Measurements from ENCODE around the gene MRPS9.

The MRPS9 gene

DNA sequence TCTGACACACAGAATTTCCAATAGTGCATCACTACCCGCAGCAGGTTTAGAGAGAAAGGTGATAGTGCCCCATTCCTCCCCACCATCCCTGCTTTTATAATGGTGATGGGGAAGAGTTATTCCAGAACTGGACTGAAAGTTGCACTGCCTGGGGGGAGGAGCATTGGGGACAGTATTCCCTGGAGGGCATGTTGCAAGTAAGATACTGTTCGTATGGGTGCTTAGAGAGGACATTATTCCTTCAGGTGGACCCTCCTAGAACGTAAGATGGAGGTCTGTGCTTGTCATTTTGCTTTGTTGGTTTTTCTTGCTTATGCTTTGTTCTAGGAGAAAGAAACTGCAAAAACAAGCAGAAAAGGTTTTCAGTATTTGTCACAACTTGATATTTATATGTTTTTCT lies 23.7 kb downstream of the MRPS9 start:
- no peaks in the 10 kb centered on the region for H3K4me1 ChIP-seq (ENCODE audit: low read length)
- no peak overlapping the region for H3K27ac ChIP-seq (ENCODE audit: low read length)
- 0 out of 2 replicates have a peak, but pooled peaks cover 3% of the 10 kb centered on the region for H3K79me2 ChIP-seq (ENCODE audit: low read length)
- no peaks in the 10 kb centered on the region for H3K27me3 ChIP-seq (ENCODE audit: low read depth, low read length)
- H3K9ac ChIP-seq (ENCODE audit: low read length) = no peak overlapping the region
- no peak overlapping the region for H3K4me3 ChIP-seq (ENCODE audit: low read length)
- TF ChIP-seq, protein P1, sequence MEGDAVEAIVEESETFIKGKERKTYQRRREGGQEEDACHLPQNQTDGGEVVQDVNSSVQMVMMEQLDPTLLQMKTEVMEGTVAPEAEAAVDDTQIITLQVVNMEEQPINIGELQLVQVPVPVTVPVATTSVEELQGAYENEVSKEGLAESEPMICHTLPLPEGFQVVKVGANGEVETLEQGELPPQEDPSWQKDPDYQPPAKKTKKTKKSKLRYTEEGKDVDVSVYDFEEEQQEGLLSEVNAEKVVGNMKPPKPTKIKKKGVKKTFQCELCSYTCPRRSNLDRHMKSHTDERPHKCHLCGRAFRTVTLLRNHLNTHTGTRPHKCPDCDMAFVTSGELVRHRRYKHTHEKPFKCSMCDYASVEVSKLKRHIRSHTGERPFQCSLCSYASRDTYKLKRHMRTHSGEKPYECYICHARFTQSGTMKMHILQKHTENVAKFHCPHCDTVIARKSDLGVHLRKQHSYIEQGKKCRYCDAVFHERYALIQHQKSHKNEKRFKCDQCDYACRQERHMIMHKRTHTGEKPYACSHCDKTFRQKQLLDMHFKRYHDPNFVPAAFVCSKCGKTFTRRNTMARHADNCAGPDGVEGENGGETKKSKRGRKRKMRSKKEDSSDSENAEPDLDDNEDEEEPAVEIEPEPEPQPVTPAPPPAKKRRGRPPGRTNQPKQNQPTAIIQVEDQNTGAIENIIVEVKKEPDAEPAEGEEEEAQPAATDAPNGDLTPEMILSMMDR (IDR thresholded peaks at IDR 0.05; ENCODE audit: low read depth, low read length) = no peak
- no peak for TF ChIP-seq EZH2phosphoT487 (IDR thresholded peaks at IDR 0.05; ENCODE audit: low read depth)
- no peaks in the 10 kb centered on the region for H3K9me3 ChIP-seq (ENCODE audit: insufficient read depth, low read length)
- H2AFZ ChIP-seq (ENCODE audit: low read depth, low read length) = no peak overlapping the region
- no peaks in the 10 kb centered on the region for H3K36me3 ChIP-seq (replicated peaks; ENCODE audit: low read depth, low read length)
- H3K4me2 ChIP-seq (ENCODE audit: low read length) = no peak overlapping the region
- H4K20me1 ChIP-seq (ENCODE audit: insufficient read depth, low read length) = no peaks in the 10 kb centered on the region

GRCh38 chr2:105062158-105062557 lies 24.3 kb downstream of the MRPS9 start:
- Histone ChIP-seq H3K4me2 (ENCODE audit: low read length) (no peak overlapping the region), H4K20me1 (ENCODE audit: insufficient read depth, low read length) (no peaks in the 10 kb centered on the region), H3K4me1 (ENCODE audit: low read length) (no peaks in the 10 kb centered on the region), H3K9me3 (ENCODE audit: insufficient read depth, low read length) (no peaks in the 10 kb centered on the region), H3K36me3 (replicated peaks; ENCODE audit: low read depth, low read length) (no peaks in the 10 kb centered on the region), H3K4me3 (ENCODE audit: low read length) (no peak overlapping the region), H3K27ac (ENCODE audit: low read length) (no peak overlapping the region), H3K9ac (ENCODE audit: low read length) (no peak overlapping the region), H2AFZ (ENCODE audit: low read depth, low read length) (no peak overlapping the region), H3K27me3 (ENCODE audit: low read depth, low read length) (no peaks in the 10 kb centered on the region), H3K79me2 (ENCODE audit: low read length) (0 out of 2 replicates have a peak, but pooled peaks cover 4% of the 10 kb centered on the region)
- TF ChIP-seq, protein P1 (IDR thresholded peaks at IDR 0.05; ENCODE audit: low read depth, low read length) = no peak
- TF ChIP-seq EZH2phosphoT487 (IDR thresholded peaks at IDR 0.05; ENCODE audit: low read depth) = no peak

GRCh38 chr2:105068387-105068786 lies 30.5 kb downstream of the MRPS9 start:
- Histone ChIP-seq H3K4me3 (ENCODE audit: low read length) (no peak overlapping the region), H3K36me3 (replicated peaks; ENCODE audit: low read depth, low read length) (no peaks in the 10 kb centered on the region), H3K9ac (ENCODE audit: low read length) (no peak overlapping the region), H4K20me1 (ENCODE audit: insufficient read depth, low read length) (no peaks in the 10 kb centered on the region), H3K27ac (ENCODE audit: low read length) (no peak overlapping the region), H2AFZ (ENCODE audit: low read depth, low read length) (no peak overlapping the region), H3K27me3 (ENCODE audit: low read depth, low read length) (no peaks in the 10 kb centered on the region), H3K79me2 (ENCODE audit: low read length) (0 out of 2 replicates have a peak, but pooled peaks cover 9% of the 10 kb centered on the region), H3K9me3 (ENCODE audit: insufficient read depth, low read length) (no peaks in the 10 kb centered on the region), H3K4me2 (ENCODE audit: low read length) (no peak overlapping the region), H3K4me1 (ENCODE audit: low read length) (no peaks in the 10 kb centered on the region)
- no peak for TF ChIP-seq EZH2phosphoT487 (IDR thresholded peaks at IDR 0.05; ENCODE audit: low read depth)
- TF ChIP-seq, protein P1 (IDR thresholded peaks at IDR 0.05; ENCODE audit: low read depth, low read length) = no peak

GRCh38 chr2:105068875-105069274 lies 31.0 kb downstream of the MRPS9 start:
- H3K27me3 ChIP-seq (ENCODE audit: low read depth, low read length) = no peaks in the 10 kb centered on the region
- no peak overlapping the region for H2AFZ ChIP-seq (ENCODE audit: low read depth, low read length)
- no peaks in the 10 kb centered on the region for H3K4me1 ChIP-seq (ENCODE audit: low read length)
- no peaks in the 10 kb centered on the region for H4K20me1 ChIP-seq (ENCODE audit: insufficient read depth, low read length)
- TF ChIP-seq, protein P1 (IDR thresholded peaks at IDR 0.05; ENCODE audit: low read depth, low read length) = no peak
- TF ChIP-seq EZH2phosphoT487 (IDR thresholded peaks at IDR 0.05; ENCODE audit: low read depth) = no peak
- no peaks in the 10 kb centered on the region for H3K9me3 ChIP-seq (ENCODE audit: insufficient read depth, low read length)
- H3K9ac ChIP-seq (ENCODE audit: low read length) = no peak overlapping the region
- H3K36me3 ChIP-seq (replicated peaks; ENCODE audit: low read depth, low read length) = no peaks in the 10 kb centered on the region
- no peak overlapping the region for H3K27ac ChIP-seq (ENCODE audit: low read length)
- H3K4me2 ChIP-seq (ENCODE audit: low read length) = no peak overlapping the region
- H3K79me2 ChIP-seq (ENCODE audit: low read length) = 0 out of 2 replicates have a peak, but pooled peaks cover 9% of the 10 kb centered on the region
- no peak overlapping the region for H3K4me3 ChIP-seq (ENCODE audit: low read length)

Data from OCI-LY3 (cell line).